Activated T-cell treated with anti-CD3 and anti-CD28 coated beads, Interleukin-2, amount 50 U/mL, for 4 hours (primary cell): ENCODE measurements around the gene KAT2B. TPM values are rescaled to one million over a fixed set of nuclear protein-coding genes. Genes with fewer than 3 reads are reported as not detected.

Source experiments
- ATAC-seq, 2 donors: fragments of 200-7000 bp; cut with Tn5 transposase; one replicate each; pipeline ENCODE4 v1.10.0; 2021
- DNase-seq: peaks from one replicate; pipeline ENCODE4 v3.0.0-alpha.2; 2020
- H3K27me3 Mint-ChIP-seq: one replicate; pipeline ENCODE4 v1.8.0; 2021; ENCODE audit warnings: low read depth, mixed read lengths
- H3K36me3 Mint-ChIP-seq: one replicate; pipeline ENCODE4 v1.8.0; 2022; ENCODE audit warnings: mixed read lengths; ENCODE audit not compliant: insufficient read depth
- H3K4me1 Mint-ChIP-seq: one replicate; pipeline ENCODE4 v1.8.0; 2021; ENCODE audit warnings: low read depth, mixed read lengths
- H3K4me3 Mint-ChIP-seq: one replicate; pipeline ENCODE4 v1.8.0; 2021; ENCODE audit warnings: mild to moderate bottlenecking, moderate library complexity, mixed read lengths
- H3K9me3 Mint-ChIP-seq: one replicate; pipeline ENCODE4 v1.8.0; 2021; ENCODE audit warnings: mixed read lengths
- total RNA-seq, 3 donors: library from RNA; stranded (reverse); gene quantifications; one replicate each; pipeline ENCODE4 v1.2.1, GENCODE V29; 2021

Gene KAT2B
- total RNA-seq, 3 donors from 2014 or later: 11.5 to 28.0 (median 18.9) TPM

DNA sequence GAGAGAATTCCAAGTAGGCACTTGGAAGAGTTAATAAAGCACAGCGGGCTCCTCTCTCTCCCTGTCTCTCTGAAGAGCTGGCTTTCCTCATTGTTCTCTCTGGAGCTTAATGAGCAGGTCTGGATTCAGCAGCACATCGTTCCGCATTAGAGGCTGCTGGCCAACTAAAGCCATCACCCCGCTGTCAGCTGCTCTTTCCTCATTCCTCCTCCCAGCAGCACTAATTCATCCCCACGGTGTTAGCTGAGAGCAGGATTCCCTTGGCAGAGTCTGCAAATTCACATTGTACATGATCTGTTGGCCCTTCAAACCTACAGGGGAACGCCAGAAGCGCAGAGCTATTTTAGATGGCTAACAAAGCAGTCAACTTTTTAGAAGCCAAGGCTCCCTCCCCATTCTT lies 101.6 kb downstream of the KAT2B start:
- DNase-seq: no peak
- H3K9me3 Mint-ChIP-seq: no peaks in the 10 kb centered on the region
- ATAC-seq: no peak
- no peaks in the 10 kb centered on the region for H3K4me1 Mint-ChIP-seq
- H3K4me3 Mint-ChIP-seq: no peak overlapping the region
- peaks cover 47% of the 10 kb centered on the region for H3K36me3 Mint-ChIP-seq
- no peaks in the 10 kb centered on the region for H3K27me3 Mint-ChIP-seq

DNA sequence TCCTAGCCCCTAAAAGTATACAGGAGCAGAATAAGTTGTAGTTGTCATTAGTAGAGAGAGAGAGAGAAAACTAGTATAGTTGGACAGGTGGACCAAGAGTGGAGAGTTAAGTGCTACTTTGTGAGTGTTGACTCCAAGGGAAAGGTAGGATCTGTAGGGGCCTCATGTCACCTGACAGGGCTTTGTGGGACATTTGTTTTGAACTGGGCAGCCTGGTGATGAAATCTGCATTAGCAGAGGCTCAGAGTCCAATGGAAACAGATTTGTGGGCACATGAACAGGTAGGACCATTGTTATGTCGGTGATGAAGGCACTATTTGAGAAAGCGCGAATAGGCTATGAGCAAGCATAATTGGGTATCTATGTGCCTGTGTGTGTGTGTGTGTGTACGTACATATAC lies 102.3 kb downstream of the KAT2B start:
- Mint-ChIP-seq H3K27me3 (no peaks in the 10 kb centered on the region), H3K36me3 (peaks cover 45% of the 10 kb centered on the region), H3K4me3 (no peak overlapping the region), H3K4me1 (no peaks in the 10 kb centered on the region), H3K9me3 (no peaks in the 10 kb centered on the region)
- no peak for ATAC-seq
- no peak for DNase-seq

DNA sequence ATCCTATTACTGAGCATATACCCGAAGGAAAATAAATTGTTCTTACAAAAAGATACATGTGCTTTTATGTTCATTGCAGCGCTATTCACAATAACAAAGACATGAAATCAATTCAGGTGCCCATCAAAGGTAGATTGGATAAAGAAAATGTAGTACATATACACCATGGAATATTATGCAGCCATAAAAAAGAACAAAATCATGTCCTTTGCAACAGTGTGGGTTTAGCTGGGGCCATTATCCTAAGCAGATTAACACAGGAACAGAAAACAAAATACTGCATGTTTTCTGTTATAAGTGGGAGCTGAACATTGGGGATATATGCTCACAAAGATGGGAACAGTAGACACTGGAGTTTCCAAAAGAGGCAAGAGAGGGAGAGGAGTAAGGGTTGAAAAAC lies 103.3 kb downstream of the KAT2B start:
- Mint-ChIP-seq H3K27me3 (no peaks in the 10 kb centered on the region), H3K36me3 (peaks cover 52% of the 10 kb centered on the region), H3K4me1 (no peaks in the 10 kb centered on the region), H3K4me3 (no peak overlapping the region), H3K9me3 (no peaks in the 10 kb centered on the region)
- DNase-seq (no peak), ATAC-seq (no peak)

DNA sequence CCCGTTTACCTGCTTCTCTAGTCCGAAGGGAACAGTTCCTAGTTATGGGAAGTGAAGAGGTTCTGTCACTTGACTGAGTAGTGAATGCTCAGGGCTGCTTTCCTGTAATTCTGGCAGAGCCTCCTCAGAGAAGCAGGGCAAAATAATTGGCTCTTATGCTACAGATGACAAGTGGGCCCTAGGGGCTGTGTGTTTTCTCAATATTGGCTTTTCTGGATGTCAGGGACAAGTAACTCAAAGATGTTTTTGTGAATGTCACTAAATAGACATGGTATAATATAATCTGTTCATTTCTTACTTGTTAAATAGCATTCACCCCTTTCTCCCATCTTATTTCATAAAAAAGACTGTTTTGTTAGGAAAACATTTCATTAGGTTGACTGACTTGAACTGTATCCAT lies 105.6 kb downstream of the KAT2B start:
- H3K9me3 Mint-ChIP-seq: no peaks in the 10 kb centered on the region
- DNase-seq: no peak
- ATAC-seq: no peak
- no peak overlapping the region for H3K4me3 Mint-ChIP-seq
- no peaks in the 10 kb centered on the region for H3K27me3 Mint-ChIP-seq
- H3K36me3 Mint-ChIP-seq: peaks cover 51% of the 10 kb centered on the region
- H3K4me1 Mint-ChIP-seq: no peaks in the 10 kb centered on the region

DNA sequence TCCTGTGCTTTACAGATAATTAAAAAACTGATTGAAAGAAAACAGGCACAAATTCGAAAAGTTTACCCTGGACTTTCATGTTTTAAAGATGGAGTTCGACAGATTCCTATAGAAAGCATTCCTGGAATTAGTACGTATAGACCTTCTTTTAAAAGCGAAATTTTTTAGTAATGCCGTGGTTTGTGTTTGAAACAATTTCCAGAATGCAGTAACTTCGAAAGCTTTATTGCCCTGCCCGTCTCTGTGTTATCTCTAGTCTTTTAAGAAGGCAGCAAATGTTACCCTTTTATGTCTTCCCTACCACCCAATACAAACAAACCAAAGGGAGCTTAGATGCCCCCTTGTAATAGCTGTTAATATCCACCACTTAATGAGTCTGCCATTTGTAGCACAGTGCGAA lies 106.1 kb downstream of the KAT2B start:
- no peaks in the 10 kb centered on the region for H3K4me1 Mint-ChIP-seq
- H3K9me3 Mint-ChIP-seq: no peaks in the 10 kb centered on the region
- no peak overlapping the region for H3K4me3 Mint-ChIP-seq
- no peak for DNase-seq
- H3K27me3 Mint-ChIP-seq: no peaks in the 10 kb centered on the region
- H3K36me3 Mint-ChIP-seq: peaks cover 49% of the 10 kb centered on the region
- ATAC-seq: no peak

DNA sequence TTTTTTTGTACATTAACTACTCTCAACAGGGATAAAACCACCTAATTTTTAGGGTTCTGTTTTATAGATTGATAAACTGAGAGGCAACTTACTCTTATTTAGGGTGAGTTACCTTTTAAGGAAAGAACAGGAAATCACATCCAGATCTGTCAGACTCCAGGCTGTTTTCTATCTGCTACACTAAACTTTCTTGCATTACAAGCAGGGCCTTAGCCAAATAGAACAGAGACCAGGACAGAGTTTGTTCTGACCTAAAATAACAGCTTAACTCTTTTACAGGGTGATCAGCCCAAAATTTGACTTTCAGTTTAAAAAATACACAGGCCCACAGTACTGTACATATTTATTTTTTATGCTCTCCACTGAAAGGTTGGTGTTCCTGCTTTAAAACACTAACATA lies 107.1 kb downstream of the KAT2B start:
- Mint-ChIP-seq H3K4me3 (no peak overlapping the region), H3K36me3 (peaks cover 45% of the 10 kb centered on the region), H3K27me3 (no peaks in the 10 kb centered on the region), H3K4me1 (no peaks in the 10 kb centered on the region), H3K9me3 (no peaks in the 10 kb centered on the region)
- DNase-seq (no peak), ATAC-seq (no peak)

- Mint-ChIP-seq H3K27me3 (no peaks in the 10 kb centered on the region), H3K36me3 (peaks cover 34% of the 10 kb centered on the region), H3K9me3 (no peaks in the 10 kb centered on the region), H3K4me3 (no peak overlapping the region), H3K4me1 (no peaks in the 10 kb centered on the region)
- no peak for ATAC-seq
- no peak for DNase-seq
Observed at GRCh38 chr3:20148466-20148865, 108.2 kb downstream of the KAT2B start.

- no peak for ATAC-seq
- Mint-ChIP-seq H3K36me3 (peaks cover 15% of the 10 kb centered on the region), H3K4me3 (no peak overlapping the region), H3K27me3 (no peaks in the 10 kb centered on the region), H3K9me3 (no peaks in the 10 kb centered on the region), H3K4me1 (no peaks in the 10 kb centered on the region)
- no peak for DNase-seq
Observed at GRCh38 chr3:20154078-20154477, 113.8 kb downstream of the KAT2B start.

GRCh38 chr3:20154928-20155327 lies 114.7 kb downstream of the KAT2B start:
- Mint-ChIP-seq H3K9me3 (no peaks in the 10 kb centered on the region), H3K27me3 (no peaks in the 10 kb centered on the region), H3K36me3 (peaks cover 13% of the 10 kb centered on the region), H3K4me1 (peaks cover 6% of the 10 kb centered on the region), H3K4me3 (no peak overlapping the region)
- ATAC-seq (no peak), DNase-seq (no peak)

DNA sequence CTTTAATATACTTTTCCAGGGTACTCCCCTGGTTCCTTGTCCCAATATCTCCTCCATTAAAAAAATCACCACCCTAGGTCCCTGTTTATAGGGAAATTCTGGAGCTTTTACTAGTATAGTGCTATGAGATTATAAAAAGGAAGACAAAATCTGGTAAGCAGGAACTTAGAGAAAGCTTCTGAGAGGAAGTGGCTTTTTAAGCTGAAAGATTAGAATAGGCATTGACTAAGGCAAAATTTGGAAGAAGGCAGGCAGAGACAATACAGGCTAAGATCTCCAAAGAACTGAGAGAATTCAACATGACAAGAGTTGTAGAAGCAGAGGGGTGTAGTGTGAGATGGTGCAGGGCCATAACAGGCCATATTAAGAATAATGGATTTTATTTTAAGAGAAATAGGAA lies 120.0 kb downstream of the KAT2B start:
- ATAC-seq (no peak), DNase-seq (no peak)
- H3K36me3 Mint-ChIP-seq: peaks cover 2% of the 10 kb centered on the region
- no peaks in the 10 kb centered on the region for H3K9me3 Mint-ChIP-seq
- no peak overlapping the region for H3K4me3 Mint-ChIP-seq
- H3K4me1 Mint-ChIP-seq: peaks cover 21% of the 10 kb centered on the region
- no peaks in the 10 kb centered on the region for H3K27me3 Mint-ChIP-seq

DNA sequence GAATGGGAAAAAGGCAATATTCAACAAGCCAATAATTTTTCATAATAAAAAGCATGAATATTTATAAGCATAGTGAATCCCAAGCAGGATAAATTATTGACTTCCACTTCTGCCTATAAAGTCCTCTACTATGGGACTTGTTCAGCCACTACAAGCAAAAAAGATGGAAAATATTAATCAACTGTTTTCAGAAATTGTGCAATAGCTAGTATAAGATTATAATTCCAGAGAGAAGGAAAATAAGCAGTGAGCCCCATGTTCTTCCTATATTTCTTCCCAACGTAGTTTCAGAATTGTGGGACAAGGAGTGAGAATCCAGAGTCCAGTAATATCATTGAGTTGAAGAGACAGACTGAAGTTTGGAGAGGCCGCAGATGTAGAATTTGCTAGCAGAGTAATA lies 121.5 kb downstream of the KAT2B start:
- Mint-ChIP-seq H3K4me1 (peaks cover 21% of the 10 kb centered on the region), H3K9me3 (no peaks in the 10 kb centered on the region), H3K36me3 (no peaks in the 10 kb centered on the region), H3K27me3 (no peaks in the 10 kb centered on the region), H3K4me3 (no peak overlapping the region)
- no peak for ATAC-seq
- DNase-seq: no peak

DNA sequence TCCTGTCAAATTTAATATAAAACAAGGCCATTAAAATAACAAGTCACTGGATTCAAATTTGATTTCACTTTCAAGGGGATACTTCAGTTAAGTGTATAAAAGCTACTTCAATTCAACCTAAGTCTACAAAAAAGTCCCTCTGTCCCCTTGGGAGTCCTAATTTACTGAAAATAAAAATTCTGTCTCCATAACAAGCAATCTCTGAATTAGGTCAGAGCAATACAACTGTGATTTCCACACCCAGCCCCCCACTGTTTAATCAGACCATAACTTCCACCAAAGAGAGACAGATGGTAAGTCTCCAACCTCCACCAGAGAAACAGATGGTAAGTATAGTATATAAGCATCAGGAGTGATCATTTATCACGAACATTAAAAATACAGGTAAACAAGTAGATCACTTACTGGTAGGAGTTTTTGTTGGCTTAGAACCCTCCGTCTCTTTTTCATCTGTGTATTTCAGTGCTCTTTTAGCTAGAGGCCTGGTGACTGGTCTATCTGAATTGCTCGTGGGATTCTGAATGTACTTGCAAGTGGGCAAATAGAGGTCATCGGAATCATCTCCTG lies 133.7 kb downstream of the KAT2B start:
- ATAC-seq: no peak
- no peaks in the 10 kb centered on the region for H3K4me1 Mint-ChIP-seq
- no peak overlapping the region for H3K4me3 Mint-ChIP-seq
- H3K9me3 Mint-ChIP-seq: no peaks in the 10 kb centered on the region
- no peaks in the 10 kb centered on the region for H3K27me3 Mint-ChIP-seq
- peaks cover 12% of the 10 kb centered on the region for H3K36me3 Mint-ChIP-seq
- no peak for DNase-seq

DNA sequence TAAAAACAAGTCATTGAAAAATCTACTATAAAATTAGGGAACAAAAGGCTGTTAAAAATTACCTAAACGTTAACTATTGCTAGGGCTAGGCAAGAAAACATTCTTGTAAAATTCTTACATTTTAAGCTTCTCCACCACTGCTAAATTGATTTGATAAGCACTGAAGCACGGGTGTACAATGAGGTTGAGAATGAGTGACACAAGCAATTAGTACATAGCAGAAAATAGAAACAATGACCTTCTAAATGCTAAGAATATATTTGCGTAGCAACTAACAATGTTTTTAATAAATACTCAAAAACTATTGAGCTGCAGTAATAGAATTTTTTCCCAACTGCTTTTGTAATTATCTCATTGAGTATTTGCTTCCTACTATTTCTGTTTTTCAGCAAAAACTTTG lies 141.0 kb downstream of the KAT2B start:
- DNase-seq (no peak), ATAC-seq (no peak)
- Mint-ChIP-seq H3K9me3 (no peaks in the 10 kb centered on the region), H3K4me1 (no peaks in the 10 kb centered on the region), H3K27me3 (no peaks in the 10 kb centered on the region), H3K36me3 (peaks cover 4% of the 10 kb centered on the region), H3K4me3 (no peak overlapping the region)

DNA sequence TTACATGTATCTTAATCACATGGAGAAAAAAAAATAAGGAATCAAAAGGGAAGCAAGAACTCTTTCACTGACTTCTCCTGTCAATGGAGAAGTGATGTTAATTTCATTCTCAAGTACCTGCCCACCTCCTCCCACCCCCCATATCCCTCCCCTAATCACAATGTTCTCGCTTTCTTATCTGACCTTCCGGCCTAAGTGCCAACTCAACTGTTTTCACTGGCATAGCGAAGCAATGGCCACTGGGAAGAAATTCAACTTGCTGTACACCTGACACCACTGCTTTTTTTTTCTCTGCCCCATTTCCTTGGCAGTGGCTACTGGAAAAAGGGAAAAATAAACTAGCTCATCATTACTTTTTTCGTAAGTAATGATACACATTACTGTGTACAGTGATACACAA lies 142.0 kb downstream of the KAT2B start:
- no peak for DNase-seq
- no peaks in the 10 kb centered on the region for H3K27me3 Mint-ChIP-seq

GRCh38 chr3:20185331-20185678 lies 145.1 kb downstream of the KAT2B start:
- no peak for DNase-seq
- Mint-ChIP-seq H3K27me3 (no peaks in the 10 kb centered on the region), H3K9me3 (no peaks in the 10 kb centered on the region), H3K4me3 (no peak overlapping the region), H3K4me1 (no peaks in the 10 kb centered on the region), H3K36me3 (peaks cover 1% of the 10 kb centered on the region)
- ATAC-seq: no peak

More for the DNA sequence above, 142.0 kb downstream of the KAT2B start:
- Mint-ChIP-seq H3K4me1 (no peaks in the 10 kb centered on the region), H3K4me3 (no peak overlapping the region), H3K36me3 (peaks cover 4% of the 10 kb centered on the region), H3K9me3 (no peaks in the 10 kb centered on the region)
- no peak for ATAC-seq
